HG02678 (cell line): Measurements from ENCODE around the gene ETNK1.

Experiments used
- ATAC-seq: cut with Tn5 transposase; IDR thresholded peaks from one replicate; pipeline ENCODE4 v1.9.1; 2021; ENCODE audit warnings: mild to moderate bottlenecking, moderate library complexity; ENCODE audit not compliant: unreplicated experiment

The ETNK1 gene

GRCh38 chr12:22631863-22632463 is 7.0 kb downstream of the ETNK1 start:
- ATAC-seq = no peak

GRCh38 chr12:22634883-22635282 is 9.9 kb downstream of the ETNK1 start:
- no peak for ATAC-seq

- ATAC-seq = no peak
These were observed 10.8 kb downstream of the ETNK1 start for GRCh38 chr12:22635812-22636211.

- ATAC-seq = no peak
These were observed 15.9 kb downstream of the ETNK1 start for GRCh38 chr12:22640851-22641250.

GRCh38 chr12:22641353-22642053 is 16.5 kb downstream of the ETNK1 start:
- no peak for ATAC-seq

GRCh38 chr12:22648668-22649067 is 23.7 kb downstream of the ETNK1 start:
- no peak for ATAC-seq

GRCh38 chr12:22653075-22653474 is 28.1 kb downstream of the ETNK1 start:
- no peak for ATAC-seq

- ATAC-seq = no peak
These were observed 28.8 kb downstream of the ETNK1 start for GRCh38 chr12:22653791-22654190.

- no peak for ATAC-seq
These were observed 31.4 kb downstream of the ETNK1 start for GRCh38 chr12:22656376-22656775.

- ATAC-seq = no peak
These were observed 31.9 kb downstream of the ETNK1 start for GRCh38 chr12:22656831-22657230.

- ATAC-seq = no peak
These were observed 32.6 kb downstream of the ETNK1 start for GRCh38 chr12:22657538-22657937.

GRCh38 chr12:22658214-22658613 is 33.2 kb downstream of the ETNK1 start:
- no peak for ATAC-seq

GRCh38 chr12:22662356-22662755 is 37.4 kb downstream of the ETNK1 start:
- no peak for ATAC-seq

- no peak for ATAC-seq
These were observed 40.5 kb downstream of the ETNK1 start for GRCh38 chr12:22665476-22665875.

- ATAC-seq = no peak
These were observed 42.2 kb downstream of the ETNK1 start for GRCh38 chr12:22667122-22667521.

- ATAC-seq = no peak
These were observed 43.5 kb downstream of the ETNK1 start for GRCh38 chr12:22668441-22668840.

GRCh38 chr12:22670762-22671161 is 45.8 kb downstream of the ETNK1 start:
- no peak for ATAC-seq

- ATAC-seq = no peak
These were observed 48.0 kb downstream of the ETNK1 start for GRCh38 chr12:22672951-22673350.

GRCh38 chr12:22677781-22678574 is 53.0 kb downstream of the ETNK1 start:
- no peak for ATAC-seq

- ATAC-seq = no peak
These were observed 57.7 kb downstream of the ETNK1 start for GRCh38 chr12:22682663-22683062.

GRCh38 chr12:22683131-22683530 is 58.2 kb downstream of the ETNK1 start:
- ATAC-seq = no peak
